NCI-H524 treated with DMSO at 0.1 percent for 48 hours (cell line): ENCODE measurements around the gene JUN.

Experiments used
- DNase-seq: peaks from one replicate; lab custom pipeline; 2025; lab: John Stamatoyannopoulos, UW

Gene JUN

DNA sequence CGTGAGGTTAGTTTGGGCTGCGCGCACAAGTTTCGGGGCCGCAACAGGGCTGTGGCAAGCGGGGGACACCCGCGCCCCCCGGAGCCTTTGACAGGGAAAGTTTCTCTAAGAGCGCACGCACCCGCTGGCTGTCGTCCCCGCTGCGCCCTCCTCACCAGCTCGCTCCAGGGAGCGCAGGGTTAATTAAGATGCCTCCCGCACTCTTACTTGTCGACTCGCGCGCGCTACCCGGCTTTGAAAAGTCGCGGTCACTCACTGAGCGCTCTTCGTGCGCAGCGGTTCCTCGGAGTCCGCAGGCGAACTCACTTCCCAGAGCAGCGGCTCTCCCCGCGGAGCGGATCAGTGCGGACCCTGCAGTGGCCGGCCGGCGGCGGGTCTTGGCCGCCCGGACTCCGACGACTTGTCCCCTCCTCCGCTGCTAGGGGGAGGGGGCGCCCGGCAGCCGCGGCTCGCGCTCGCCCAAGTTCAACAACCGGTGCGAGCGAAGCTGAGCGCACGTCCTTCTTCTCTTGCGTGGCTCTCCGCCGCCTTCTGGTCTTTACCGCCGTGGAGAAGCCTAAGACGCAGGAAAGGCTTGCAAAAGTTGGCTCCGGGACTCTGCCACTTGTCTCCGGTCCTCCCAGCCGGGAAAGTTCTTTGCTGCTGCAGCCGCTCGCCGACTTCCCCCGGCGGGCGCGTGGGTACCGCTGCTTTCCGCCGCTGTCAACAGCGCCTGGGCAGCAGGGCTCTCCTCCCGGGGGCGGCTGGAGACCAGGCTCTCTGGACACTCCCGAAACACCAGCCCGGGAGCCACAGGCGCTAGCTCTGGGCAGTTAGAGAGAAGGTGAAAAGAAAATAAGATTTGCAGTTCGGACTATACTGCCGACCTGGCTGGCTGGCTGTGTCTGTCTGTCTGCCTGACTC lies 506 bp downstream of the JUN start:
- DNase-seq: no peak

DNA sequence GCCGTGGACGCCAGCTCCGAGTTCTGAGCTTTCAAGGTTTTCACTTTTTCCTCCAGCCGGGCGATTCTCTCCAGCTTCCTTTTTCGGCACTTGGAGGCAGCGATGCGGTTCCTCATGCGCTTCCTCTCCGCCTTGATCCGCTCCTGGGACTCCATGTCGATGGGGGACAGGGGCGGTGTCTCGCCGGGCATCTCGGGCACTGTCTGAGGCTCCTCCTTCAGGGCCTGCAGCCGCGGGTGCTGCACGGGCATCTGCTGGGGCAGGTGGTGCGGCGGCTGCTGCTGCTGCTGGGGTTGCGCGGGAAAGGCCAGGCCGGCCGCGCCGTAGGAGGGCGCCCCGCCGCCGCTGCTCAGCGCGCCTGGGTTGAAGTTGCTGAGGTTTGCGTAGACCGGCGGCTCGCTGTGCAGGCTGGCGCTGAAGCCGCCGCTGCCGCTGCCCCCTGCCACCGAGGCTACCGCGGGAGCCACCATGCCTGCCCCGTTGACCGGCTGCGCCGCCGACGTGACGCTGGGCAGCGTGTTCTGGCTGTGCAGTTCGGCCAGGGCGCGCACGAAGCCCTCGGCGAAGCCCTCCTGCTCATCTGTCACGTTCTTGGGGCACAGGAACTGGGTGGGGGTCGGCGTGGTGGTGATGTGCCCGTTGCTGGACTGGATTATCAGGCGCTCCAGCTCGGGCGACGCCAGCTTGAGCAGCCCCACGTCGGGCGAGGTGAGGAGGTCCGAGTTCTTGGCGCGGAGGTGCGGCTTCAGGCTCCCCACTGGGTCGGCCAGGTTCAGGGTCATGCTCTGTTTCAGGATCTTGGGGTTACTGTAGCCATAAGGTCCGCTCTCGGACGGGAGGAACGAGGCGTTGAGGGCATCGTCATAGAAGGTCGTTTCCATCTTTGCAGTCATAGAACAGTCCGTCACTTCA lies 1.4 kb downstream of the JUN start:
- DNase-seq: no peak

DNA sequence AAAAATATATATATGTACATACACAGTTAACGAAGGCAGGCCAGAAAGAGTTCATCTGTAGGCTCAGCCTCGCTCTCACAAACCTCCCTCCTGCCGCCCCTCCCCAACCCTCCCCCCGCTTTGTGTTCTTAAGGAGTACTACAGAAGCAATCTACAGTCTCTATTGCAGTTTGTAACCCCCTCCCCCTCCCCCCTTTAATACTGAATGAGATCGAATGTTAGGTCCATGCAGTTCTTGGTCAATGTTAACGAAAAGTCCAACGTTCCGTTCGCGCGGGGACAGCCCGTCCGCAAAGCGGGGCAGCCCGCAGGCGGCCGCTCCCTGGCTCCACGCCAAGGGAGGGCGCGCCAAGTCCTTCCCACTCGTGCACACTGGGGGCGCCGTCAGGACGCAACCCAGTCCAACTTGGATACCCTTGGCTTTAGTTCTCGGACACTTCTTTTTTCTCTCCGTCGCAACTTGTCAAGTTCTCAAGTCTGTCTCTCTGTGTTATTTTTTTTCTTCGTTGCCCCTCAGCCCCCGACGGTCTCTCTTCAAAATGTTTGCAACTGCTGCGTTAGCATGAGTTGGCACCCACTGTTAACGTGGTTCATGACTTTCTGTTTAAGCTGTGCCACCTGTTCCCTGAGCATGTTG lies 2.2 kb downstream of the JUN start:
- no peak for DNase-seq

- DNase-seq: no peak
Measured at GRCh38 chr1:58780836-58781452, 2.9 kb downstream of the JUN start.

GRCh38 chr1:58780411-58780810 lies 3.4 kb downstream of the JUN start:
- DNase-seq: no peak

DNA sequence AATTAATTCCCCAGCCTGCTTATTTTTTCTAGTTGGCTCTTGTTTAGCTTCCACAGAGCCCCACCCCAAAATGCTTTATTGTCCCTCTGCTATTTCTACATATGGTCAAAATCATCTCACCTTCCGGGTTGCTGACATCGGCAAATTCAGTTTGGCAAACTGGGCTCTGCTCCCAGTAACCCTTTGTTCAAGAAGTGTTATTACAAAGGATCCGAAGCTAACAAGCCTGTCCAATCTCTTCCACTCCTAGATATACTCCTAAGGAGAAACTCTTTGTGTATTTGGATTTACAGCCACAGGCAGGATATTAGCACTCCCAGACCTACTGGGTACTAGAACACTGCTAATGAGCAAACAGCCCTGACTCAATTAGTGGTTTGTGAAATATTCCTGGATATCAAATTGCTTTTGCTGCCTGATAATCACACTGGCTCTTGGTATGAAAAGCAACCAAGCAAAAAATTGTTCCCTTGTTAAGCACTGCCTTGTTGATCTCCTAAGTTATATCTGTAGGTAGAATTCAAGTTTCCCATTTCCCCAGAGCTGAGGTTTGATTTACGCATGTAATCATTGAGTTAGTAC lies 4.0 kb downstream of the JUN start:
- DNase-seq: no peak

GRCh38 chr1:58779059-58779754 lies 4.6 kb downstream of the JUN start:
- no peak for DNase-seq

- DNase-seq: no peak
Measured at GRCh38 chr1:58778385-58779000, 5.4 kb downstream of the JUN start.

DNA sequence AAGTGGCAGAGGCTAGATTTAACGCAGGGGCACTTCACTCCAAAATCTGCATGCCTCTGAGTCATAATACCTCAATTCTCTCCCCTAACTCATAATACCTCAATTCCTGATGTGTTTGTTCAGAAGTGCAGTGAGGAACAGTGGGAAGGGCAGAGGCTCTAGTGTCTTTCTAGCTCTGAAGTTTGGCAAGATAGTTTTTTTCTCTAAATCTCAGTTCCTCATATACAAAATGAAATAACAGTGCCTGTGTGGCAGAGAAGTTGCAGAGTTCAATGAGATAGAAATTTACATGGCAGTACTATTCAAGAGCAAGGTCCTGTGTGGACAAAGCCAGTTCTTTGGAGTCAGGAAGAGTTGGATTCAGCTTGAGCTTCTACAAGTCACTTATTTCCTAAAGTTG lies 9.8 kb downstream of the JUN start:
- DNase-seq: no peak

- DNase-seq: no peak
Measured at GRCh38 chr1:58773406-58773840, 10.4 kb downstream of the JUN start.

GRCh38 chr1:58769809-58770320 lies 14.0 kb downstream of the JUN start:
- no peak for DNase-seq

GRCh38 chr1:58768971-58769808 lies 14.7 kb downstream of the JUN start:
- no peak for DNase-seq

GRCh38 chr1:58768191-58768731 lies 15.6 kb downstream of the JUN start:
- DNase-seq: no peak

DNA sequence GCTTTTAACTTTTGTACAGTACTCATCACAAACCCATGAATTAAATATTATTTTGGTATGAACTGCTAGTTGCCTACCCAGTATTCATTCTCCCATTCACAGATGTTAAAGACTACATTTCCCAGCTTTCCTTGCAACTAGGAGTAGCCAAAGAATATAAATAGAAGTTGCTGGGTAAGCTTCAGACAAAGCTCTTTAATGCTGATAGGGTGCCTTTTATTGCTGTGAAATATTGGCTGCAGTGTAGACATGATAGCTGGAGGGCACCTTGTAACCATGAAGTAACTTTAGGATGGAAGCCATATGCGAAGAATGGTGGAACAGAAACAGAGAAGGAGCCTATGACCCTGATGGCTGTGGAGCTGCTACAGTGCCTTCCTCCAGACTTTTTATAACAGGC lies 16.7 kb downstream of the JUN start:
- DNase-seq: no peak

DNA sequence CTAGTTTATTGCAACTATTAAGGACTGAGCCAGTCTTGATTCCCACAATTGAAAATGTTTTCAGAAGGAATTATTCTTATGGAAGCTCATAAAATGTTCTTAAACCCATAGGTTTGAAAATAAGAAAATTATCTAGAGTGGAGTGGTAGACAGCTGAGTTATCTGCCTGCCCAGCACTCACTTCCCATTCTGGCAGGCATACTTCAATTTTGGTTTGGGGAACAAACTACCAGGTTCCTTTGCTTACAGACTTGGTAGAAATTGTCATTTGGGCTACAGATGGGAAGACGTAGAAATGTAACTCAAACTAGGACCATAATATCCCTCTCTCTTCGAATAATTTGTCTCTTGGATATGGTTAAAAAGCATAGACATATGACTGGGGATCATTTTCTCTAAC lies 18.4 kb downstream of the JUN start:
- DNase-seq: no peak

DNA sequence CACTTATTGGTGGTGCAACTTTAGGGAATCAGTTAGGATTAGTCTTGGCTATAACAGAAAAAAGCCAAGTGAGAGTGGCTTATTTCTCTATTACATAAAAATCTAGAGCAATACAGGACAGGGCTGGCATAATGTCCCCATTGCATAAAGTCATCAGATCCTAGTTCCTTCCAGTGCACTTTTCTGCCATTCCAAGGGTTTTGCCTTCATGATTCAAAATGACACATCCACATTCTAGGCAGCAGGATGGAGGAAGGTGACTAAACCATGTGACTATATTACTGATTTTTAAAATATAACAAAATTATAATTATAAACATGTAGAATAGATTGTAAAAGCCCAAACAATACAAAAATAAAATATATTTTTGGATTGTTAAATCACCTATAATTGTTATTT lies 18.8 kb downstream of the JUN start:
- no peak for DNase-seq

DNA sequence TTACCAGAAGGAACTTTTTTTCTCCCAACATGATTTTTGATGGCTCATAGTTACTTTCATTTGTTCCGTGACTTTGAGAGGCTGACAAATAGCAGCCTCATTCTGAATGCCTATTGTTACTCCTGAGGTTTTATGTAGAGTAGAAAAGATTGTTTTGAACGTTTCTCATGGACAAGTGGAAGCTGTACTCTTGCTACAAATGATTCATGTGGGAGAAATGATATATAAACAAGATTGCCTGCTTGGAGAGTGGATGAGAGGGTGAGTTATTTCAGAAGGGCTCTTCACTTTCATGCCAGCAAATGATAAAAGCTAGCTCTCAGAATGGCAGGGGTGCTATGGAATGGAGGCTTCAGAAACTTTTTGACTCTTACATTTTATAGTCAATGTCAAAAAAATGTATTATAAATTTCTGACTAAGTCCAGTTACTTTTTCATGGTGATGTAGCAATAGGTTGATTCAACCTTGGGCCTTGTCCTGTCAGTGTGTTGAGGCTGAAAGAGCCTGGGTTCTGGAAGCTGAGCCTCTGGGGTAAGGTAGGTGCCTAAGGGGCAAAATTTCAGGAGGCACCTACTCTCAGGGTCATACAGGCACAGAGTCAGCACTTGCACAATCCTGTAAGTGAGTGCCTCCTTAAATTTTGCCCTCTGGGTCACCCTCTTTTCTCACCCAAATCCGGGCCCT lies 19.4 kb downstream of the JUN start:
- no peak for DNase-seq

DNA sequence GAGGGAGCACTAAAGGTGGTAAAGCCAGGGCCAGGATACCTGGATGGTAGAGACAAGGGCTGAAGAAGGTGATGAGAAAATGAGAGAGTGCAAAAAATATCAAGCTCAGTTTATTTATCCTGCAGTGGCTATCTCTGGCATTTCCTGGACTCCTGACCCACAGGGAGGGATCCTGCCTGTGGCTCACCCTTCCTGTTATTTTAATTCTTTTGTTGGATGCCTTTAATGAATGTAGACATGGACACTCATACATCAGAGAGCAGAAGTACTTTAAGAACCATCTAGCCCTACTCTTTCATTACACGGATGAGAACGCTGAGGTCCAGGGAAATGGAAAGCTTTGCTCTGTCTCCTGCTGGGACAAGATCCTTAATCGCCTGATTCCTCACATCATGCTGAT lies 20.6 kb downstream of the JUN start:
- DNase-seq: no peak

- no peak for DNase-seq
Measured at GRCh38 chr1:58762806-58763205, 21.0 kb downstream of the JUN start.
